ENCODE measurements around the gene CBARP. TPM values are rescaled to one million over a fixed set of nuclear protein-coding genes. Genes with fewer than 3 reads are reported as not detected.

CBARP gene
- total RNA-seq, 1 donor from 2014 or later: 2.2 TPM

Other genes starting within 250 kb of the CBARP start
- 0.39 and 0.59 TPM in 2 replicates for gene GRIN3B, start 237.6 kb downstream of the CBARP start, total RNA-seq
- gene TMEM259, start 216.9 kb downstream of the CBARP start, total RNA-seq: 49.5 and 65.1 TPM in 2 replicates
- not detected in 2 replicates for gene RNU6-2, start 216.5 kb downstream of the CBARP start, total RNA-seq
- gene CNN2, start 211.4 kb downstream of the CBARP start, total RNA-seq: 159 and 188 TPM in 2 replicates
- 3.5 and 5.9 TPM in 2 replicates for gene ABCA7, start 197.9 kb downstream of the CBARP start, total RNA-seq
- 10.2 and 20.2 TPM in 2 replicates for gene ARHGAP45, start 170.8 kb downstream of the CBARP start, total RNA-seq
- 133 and 163 TPM in 2 replicates for gene POLR2E, start 142.6 kb downstream of the CBARP start, total RNA-seq
- gene GPX4, start 134.0 kb downstream of the CBARP start, total RNA-seq: 380 and 410 TPM in 2 replicates
- 30.4 and 55.0 TPM in 2 replicates for gene SBNO2, start 63.7 kb downstream of the CBARP start, total RNA-seq
- gene STK11, start 32.2 kb downstream of the CBARP start, total RNA-seq: 100 and 131 TPM in 2 replicates
- gene ATP5F1D, start 3.7 kb upstream of the CBARP start, total RNA-seq: 21.4 and 28.9 TPM in 2 replicates
- gene MIDN, start 10.6 kb upstream of the CBARP start, total RNA-seq: 11.4 and 13.4 TPM in 2 replicates
- gene CIRBP, start 31.3 kb upstream of the CBARP start, total RNA-seq: 99.5 and 247 TPM in 2 replicates
- 19.1 and 26.0 TPM in 2 replicates for gene FAM174C, start 37.5 kb upstream of the CBARP start, total RNA-seq
- gene EFNA2, start 47.9 kb upstream of the CBARP start, total RNA-seq: 0.07 TPM in 1 of 2 replicates, not detected in the other
- 51.7 and 68.7 TPM in 2 replicates for gene NDUFS7, start 145.9 kb upstream of the CBARP start, total RNA-seq
- gene GAMT, start 163.5 kb upstream of the CBARP start, total RNA-seq: 12.3 and 25.5 TPM in 2 replicates
- 94.8 and 106 TPM in 2 replicates for gene DAZAP1, start 169.6 kb upstream of the CBARP start, total RNA-seq
- 343 and 371 TPM in 2 replicates for gene RPS15, start 200.4 kb upstream of the CBARP start, total RNA-seq
- 0.04 and 0.26 TPM in 2 replicates for gene APC2, start 212.1 kb upstream of the CBARP start, total RNA-seq
- gene C19orf25, start 241.2 kb upstream of the CBARP start, total RNA-seq: 17.5 and 18.5 TPM in 2 replicates